ENCODE data around the gene RAB3GAP2.

DNA sequence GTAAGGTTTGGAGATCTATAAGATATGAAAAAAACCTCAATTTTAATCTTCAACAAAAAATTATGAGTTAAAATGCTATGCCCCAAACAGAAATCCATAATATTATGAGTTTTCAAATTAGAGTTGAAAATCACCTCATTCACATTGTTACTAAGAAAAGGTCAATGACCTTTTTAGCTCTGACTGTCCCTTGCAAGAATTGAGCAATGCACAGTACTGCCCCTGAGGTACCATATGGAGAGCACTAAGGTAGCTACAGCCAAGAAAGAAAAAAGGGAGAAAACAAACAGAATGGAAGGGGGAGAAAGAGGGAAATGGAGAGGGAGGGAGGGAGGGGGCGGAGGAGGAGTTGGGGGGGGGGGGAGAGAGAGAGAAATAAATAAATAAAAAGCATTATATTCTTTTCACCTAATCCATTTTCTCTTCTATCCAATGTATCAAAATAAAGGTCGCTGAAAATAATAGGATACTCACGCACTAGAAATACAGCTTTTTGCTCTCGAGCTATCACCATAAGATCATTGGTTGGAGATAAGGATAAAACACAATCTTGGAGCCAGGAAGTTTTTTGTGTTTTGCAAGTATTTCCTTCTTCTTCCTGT lies 58.8 kb downstream of the RAB3GAP2 start:
- TF ChIP-seq, protein P1, sequence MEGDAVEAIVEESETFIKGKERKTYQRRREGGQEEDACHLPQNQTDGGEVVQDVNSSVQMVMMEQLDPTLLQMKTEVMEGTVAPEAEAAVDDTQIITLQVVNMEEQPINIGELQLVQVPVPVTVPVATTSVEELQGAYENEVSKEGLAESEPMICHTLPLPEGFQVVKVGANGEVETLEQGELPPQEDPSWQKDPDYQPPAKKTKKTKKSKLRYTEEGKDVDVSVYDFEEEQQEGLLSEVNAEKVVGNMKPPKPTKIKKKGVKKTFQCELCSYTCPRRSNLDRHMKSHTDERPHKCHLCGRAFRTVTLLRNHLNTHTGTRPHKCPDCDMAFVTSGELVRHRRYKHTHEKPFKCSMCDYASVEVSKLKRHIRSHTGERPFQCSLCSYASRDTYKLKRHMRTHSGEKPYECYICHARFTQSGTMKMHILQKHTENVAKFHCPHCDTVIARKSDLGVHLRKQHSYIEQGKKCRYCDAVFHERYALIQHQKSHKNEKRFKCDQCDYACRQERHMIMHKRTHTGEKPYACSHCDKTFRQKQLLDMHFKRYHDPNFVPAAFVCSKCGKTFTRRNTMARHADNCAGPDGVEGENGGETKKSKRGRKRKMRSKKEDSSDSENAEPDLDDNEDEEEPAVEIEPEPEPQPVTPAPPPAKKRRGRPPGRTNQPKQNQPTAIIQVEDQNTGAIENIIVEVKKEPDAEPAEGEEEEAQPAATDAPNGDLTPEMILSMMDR (IDR thresholded peaks at IDR 0.05) = no peak
- TF ChIP-seq POLR2A (IDR thresholded peaks at IDR 0.05) = no peak

Data from esophagus squamous epithelium (tissue), 4 donors.